Daoy (cell line): ENCODE data around the gene TCEA3. TPM values are rescaled to one million over a fixed set of nuclear protein-coding genes. Genes with fewer than 3 reads are reported as not detected.
A peak's percentile ranks its signal among the peaks of the same experiment; 100 is the strongest.

Experiments used
- DNase-seq: peaks from one replicate; pipeline ENCODE4 v3.0.0-alpha.2; 2015; ENCODE audit warnings: low read depth
- total RNA-seq: library from RNA; depleted of rRNA; stranded (reverse); fragments of >200 nt; shearing (Covaris generic); gene quantifications from 2 replicates; pipeline ENCODE4 v1.2.3, GENCODE V29; 2014

The TCEA3 gene
- total RNA-seq, 1 experiment from 2014 or later = 1.7 TPM

DNA sequence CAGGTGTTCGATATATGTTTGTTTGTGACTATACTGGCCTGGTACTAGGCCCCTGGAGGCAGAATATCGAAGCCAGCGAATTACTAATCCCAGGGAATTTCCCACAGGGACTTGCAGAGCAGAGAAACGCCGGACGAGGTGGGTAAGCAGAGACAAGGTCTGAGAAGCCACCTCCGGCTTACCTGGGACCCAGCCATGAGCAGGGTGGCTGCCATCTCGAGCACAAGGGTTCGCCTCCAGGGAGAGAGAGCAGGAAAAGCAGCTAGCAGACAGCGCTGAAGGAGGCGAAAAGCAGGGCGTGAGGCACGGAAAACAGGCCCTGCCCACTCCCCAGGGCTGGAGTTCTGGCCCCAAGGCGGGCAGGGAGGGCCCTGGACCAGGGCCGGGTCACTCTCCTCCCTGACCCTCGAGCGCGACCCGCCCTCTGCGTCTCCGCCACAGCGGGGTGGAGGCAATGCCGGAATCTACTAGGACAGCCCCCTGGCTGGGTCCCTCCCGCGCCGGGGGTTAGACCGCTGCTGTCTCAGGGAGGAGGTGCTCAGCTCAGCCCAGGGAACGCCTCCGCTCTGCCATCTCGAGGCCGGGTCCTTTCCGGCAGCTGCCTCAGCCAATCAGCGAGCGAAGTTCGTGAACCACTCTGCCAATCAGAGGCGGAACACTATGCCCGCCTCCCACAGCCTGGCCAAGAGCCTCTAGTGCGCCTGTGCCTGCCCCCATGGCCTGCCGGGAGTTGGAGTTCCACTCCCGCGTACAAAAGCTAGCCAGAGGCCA, 56.6 kb downstream of the TCEA3 start:
- DNase-seq = peak; percentile 100

DNA sequence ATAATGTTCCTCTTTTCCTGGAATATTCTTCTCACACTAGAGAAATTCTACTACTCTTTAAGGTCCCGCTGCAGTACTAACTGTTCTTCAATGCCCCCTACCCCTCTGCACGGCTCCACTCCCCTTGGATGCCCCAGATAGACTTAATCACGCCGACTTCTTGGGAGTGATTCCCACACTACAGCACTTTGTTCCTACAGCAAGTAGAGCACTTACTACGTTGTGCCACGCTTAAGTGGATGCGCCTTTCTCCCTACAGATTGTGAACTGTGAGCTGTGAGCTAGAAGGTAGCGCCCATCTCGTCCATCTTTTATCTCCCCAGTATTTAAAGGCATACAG, 57.1 kb downstream of the TCEA3 start:
- DNase-seq = no peak

DNA sequence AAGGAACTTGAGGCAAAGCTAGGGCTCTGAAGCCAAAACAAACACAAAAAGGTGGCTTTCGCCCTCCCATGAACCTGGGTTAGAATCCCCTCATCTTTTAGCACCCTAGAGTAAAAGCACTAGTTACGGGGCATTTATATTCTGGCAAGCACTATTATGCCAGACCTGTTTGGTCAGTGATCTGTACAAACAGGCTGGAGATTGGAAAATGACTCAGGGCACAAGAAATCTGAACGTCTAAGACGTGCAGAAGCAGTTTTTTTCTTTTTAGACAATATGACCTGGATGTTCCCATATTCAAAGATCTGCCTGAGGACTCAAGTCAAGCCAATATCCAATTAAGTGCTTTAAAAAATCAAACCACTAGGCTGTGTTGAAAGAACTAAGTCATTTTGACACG, 58.0 kb downstream of the TCEA3 start:
- DNase-seq = no peak

DNA sequence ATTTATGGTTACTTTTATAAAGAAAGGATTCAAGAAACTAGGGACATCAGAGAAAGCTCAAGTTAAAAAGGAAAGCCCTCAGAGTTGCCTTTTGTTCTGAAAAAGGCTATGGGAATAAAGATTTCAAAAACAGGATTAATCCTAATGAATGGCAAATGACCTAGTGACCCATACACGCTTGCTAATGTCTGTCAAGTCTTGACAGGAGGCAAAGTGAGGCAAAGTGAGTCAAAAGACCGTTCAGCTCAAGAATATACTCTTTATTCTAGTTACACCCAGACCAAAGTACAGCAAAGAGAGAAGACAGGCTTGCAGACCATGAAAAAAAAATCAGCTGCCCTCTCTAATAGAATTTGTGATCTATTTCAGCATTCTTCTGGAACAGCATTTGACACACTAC, 58.4 kb downstream of the TCEA3 start:
- DNase-seq = no peak

DNA sequence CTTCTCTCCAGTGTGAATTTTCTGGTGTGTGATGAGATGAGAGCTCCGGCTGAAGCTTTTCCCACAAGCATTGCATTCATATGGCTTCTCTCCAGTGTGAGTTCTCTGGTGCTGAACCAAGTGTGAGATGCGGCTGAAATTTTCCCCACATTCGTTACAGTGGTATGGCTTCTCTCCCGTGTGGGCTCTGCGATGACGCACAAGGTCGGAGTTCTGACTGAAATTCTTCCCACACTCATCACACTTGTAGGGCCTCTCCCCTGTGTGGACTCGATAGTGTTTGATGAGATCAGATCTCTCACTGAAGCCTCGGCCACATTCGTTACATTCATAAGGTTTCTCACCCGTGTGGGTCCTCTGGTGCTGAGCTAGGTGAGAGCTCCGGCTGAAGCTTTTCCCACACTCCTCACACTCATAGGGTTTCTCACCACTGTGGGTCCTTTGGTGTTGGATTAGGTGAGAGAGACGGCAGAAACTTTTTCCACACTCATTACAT, 62.3 kb downstream of the TCEA3 start:
- no peak for DNase-seq

DNA sequence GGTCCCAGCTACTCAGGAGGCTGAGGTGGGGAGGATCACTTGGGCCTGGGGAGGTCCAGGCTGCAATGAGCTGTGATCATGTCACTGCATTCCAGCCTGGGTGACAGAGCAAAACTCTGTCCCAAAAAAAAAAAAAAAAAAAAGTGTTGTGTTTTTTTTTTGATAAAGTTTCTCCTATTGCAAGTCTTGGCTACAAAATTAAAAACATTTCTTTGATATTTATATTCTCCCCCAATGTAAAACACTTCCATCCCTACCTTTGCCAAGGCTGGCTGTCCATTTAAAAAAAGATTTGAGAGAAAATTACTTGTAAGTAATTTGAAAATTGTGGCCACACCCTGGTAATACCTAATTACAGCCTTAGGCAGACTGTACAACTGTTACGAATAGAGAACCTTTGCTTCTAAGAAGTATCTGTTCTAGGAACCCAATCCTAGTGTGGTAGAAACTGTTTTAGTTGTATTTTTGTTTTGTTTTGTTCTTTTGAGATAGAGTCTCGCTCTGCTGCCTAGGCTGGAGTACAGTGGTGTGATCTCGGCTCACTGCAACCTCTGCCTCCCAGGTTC, 66.2 kb downstream of the TCEA3 start:
- DNase-seq = no peak

DNA sequence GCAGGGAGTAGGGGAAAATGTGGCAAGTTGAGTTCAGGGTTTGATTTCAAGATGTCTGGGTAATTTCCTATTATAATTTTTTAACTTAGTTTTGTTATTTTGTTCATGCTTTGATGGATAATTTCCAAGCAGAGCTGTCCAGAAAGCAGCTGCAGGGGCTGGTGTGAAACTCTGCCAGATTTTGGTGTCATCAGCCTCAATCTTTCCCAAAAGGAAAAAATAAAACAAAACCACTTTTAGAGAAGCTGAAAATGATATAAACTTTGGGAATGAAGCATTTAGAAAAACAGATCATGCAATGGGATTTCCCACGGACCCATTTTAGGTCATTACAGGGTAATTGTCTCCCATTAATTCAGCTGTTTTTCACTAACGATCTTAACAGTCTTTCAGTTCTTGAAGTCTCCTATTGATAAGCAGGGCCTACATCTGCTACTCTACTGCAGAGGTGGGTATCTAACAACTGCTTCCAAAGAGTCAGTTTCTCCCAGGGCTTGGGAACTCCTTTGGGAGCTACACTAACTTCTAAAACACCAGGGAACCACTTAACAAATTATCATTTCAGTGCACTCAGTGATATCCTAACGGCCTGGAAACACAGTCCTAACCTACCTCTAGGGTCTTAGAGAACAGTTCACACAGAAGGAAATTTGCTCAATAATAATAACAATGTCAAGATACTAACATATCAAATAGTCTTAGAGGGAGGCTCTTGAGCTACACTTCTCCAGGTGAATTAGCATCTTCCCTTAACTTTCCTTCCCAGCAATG, 67.2 kb downstream of the TCEA3 start:
- no peak for DNase-seq

DNA sequence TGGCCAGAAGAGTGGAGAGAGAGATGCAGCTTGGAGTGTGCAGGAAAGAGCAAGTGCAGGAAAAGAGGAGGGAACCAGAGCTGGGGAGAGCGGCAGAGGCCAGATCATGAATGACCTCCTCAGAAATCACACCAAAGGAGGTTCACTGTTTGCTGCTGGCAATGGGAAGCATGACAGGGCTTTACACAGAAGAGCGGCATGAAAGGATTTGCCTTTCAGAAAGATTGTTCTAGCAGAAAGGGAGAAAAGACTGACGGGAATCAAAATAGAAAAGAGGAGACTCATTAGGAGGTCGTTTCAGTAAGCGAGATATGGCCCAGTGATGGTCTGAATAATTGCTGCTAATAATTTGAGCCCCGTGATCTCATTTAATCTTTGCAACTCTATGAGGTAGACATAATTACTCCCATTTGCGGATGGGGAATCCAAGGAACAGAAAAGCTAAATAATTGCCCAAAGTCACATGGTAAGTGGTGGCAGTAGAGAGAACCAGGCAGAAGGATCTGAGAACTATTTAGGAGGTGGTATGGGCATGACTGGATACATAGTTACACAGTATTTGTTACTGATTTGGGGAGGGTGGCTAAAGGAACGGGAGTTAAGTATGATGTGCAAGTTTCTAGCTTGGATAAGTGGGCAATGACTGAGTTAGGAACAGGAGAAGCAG, 67.9 kb downstream of the TCEA3 start:
- DNase-seq = no peak

DNA sequence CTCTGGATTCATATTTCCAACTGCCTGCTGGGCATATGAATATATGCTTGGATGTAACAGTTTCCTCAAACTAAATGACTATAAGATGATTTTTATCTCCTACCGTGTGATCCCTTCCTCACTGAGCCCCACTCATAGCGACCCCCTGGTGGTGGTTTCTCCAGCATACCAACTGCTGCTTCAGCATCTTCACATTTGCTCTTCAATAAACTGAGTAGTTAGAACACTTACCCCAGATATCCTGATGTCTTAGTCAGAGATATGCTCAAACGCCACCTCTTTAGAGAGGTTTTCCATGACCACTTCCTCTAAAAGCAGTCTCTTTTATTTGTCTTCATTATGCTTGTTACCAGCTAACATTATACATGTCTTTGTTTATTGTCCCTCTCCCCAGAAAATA, 70.3 kb downstream of the TCEA3 start:
- no peak for DNase-seq

DNA sequence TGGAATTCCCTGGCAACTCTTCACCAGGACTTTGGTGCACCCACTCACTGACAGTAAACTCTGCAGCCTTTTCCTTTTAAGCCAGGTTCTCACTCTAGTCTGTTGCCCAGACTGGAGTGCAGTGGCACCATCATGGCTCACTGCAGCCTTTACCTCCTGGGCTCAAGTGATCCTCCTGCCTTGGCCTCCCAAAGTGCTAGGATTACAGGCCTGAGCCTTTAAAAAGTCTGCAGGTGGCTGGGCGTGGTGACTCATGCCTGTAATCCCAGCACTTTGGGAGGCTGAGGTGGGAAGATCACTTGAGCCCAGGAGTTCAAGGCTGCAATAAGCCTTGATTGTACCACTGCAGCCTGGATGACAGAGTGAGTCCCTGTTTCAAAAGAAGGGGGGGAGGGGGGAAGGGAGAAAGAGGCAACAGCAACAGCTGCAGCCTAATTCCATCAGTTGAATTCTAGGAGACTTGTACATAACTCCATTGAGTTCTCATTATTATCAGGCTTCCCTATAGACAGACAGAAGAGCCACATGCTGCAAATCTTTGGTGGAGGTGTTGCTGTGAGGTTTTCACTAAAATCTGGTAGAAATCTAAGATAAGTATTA, 72.4 kb downstream of the TCEA3 start:
- DNase-seq = no peak

DNA sequence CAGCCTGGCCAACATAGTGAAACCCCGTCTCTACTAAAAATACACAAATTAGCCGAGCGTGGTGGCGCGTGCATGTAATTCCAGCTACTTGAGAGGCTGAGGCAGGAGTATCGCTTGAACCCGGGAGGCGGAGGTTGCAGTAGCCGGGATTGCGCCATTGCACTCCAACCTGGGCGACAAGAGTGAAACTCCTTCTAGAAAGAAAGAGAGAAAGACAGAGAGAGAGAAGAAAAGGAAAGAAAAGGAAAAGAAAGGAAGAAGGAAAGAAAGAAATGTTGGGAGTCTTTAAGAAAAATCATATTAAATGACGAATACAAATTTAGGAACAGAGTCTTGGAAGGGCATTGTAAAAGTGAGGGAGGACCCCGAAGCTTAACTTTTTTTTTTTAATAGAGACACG, 78.6 kb downstream of the TCEA3 start:
- no peak for DNase-seq

DNA sequence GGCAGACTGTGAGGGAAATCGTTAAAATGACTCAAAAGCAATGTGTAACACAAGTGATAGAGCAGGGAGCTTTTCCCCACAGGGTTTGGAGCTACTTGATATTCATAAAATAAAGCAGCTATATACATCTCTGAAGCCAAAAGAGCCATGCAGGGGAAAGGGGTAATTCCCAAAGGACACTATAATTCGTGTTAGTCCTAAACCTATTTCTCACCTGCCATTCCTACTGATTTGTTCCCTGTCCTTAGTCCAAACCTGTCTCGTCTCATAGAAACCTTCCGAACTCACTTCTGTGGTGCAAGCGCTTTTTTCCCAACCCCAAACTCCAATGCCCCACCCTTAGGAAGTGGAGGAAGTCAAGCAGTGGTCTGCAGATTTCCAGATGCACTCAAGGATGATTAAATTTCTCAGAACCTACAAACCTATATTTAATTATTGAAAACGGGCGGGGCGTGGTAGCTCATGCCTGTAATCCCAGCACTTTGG, 79.5 kb downstream of the TCEA3 start:
- DNase-seq = peak; percentile 37

DNA sequence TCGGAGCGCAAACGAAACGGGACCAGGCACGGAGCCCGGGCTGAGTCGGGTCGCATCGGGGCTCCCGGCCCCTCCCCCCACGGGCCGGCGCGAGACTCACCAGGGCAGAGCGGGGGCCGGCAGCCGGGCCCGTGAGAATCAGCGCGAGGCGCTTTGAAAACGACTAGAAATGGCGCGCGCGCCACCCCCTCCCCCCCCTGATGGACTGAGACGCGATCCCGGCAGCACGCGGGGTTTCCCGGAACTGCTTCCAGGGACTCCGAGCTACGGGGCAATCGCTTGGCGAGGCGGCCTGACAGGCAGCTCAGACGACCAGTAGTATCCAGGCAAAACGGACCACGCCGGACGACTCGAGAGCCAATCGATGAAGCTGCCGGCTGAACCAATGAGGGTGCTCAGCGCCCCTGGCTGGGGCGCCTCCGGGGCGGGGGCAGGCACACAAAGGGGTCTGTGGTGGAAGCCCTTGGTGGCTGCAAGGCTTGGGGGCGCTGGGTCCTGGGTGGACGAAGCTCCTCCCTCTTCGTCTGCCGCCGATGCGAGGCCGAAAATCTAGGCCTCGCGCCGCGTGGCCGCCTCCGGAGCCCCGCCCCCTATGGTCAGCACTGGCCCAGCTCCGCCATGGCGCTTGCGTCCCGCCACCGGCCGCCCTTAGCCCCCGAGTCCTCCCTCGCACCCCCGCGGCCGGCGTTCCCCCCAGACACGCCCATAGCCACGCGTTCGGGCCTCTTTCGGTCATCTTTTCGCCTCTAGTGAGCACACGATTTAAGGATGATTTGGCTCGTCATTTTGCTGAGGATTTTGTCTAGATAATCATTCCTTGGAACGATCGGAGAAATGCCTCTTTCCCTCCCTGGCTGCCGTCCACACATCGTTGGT, 80.2 kb downstream of the TCEA3 start, which contains the start of gene HNRNPR:
HNRNPR (minus strand) TSS at position 174 of the 876 bp plus-strand sequence. CDS start 3,276 bp downstream, outside the sequence.
- DNase-seq = peak; percentile 100

DNA sequence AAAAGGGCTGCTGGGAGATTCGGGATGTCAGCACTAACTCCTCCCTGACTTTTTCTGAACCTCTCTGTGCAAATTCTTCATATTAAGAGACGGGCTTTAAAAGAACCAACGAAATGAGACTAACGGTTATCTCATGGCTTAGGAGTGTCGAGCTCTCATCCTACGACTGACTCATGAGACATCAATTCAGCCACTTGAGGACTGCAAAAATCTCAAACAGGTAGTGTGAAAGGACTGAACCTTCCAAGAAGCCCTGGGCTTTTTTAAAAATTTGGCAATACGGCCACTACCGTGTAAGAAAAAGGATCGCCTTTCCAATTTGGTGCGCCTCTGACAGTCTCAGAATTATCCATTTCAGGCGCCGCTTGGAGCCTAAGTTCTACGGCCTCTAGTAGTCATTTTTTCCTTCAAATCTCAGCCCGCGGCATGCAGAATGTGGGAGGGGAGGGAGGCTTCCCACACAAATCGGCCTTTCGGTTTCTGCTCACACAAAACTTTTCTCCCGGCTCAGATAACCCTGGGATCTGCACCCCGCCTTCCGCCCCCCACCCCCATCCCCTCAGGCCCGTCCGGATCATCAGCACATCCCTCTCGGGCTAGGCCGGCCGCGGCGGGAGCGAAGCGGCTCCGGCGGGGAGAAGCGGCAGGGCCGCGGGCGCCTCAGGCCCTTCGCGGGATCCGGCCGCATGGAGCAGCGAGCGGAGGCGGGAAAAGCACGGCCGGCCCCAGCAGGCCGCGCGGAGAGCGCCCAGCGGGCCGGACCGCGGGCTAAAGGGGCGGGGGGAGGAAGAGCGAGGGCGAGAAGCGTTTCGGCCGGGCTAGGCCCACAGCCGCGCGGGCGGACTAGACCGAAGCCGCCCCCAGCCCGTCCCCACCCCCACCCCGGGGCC, 81.1 kb downstream of the TCEA3 start:
- DNase-seq = peak; percentile 81

DNA sequence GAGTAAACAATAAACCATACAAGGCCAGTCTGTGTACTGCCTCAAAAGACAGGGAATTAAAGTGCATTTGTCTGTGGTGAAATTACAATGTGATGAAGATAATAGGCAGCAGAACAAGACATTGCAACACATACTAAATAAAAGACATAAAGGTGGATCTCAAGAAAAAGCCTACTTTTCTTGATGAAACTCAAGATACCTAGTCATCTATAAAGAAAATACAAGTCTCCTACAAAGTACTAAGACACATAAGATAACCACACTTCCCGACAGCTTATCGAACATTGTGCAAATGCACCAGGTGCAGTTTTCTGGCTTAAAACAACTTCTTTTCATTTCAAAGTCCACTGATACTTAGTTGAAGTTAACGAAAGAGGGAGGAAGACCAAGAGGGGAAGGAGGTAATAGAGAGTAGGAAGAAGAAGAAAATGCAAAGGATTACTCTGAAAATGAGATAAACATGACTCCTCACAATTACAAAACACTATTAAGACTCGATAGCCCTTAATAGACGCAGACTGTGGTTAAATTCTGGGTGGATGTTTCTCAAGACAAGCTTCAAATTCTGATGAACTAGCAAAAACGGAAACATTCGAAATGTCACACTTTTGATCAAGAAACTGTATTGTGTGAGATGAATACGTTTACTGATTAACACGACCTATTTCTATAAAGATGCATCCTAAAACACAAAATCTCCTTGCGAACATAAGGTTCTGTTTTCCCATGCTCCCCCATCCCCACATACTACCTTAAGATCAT, 82.4 kb downstream of the TCEA3 start:
- no peak for DNase-seq

DNA sequence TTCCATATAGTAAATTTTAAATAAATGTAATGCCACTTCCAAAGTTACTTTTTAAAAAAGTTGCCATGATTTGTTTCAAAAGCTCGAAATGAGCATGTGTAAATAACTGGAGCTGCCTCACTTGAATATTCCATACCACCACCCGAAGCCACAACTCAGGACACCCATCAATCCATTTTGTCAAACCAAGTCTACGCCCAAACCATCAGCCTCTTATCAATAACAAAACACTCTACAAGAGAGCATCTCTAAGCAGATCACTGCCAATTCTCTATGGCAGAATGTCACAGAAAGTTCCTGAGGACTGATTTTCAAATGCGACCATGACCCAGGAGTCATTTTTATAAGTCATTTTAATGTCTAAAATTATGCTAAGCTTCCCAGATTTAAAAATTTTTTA, 84.9 kb downstream of the TCEA3 start:
- DNase-seq = no peak

DNA sequence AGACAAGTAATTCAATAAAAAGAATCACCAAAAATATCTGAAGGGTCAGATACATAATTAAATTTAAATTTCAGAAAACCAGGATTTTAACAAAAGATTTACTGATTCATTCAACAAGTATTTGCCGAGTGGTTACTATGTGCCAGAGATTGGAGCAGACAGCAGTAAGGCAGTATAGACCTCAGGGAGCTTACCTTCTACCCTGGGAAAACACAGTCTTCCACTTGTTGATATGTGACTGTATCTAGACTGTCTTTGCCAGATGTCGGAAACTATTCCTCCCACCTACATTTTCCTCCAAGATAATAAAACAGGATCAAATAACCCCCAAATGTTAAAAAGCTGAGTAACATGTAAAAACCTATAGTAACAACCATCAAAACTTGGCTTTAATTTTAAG, 86.7 kb downstream of the TCEA3 start:
- no peak for DNase-seq

DNA sequence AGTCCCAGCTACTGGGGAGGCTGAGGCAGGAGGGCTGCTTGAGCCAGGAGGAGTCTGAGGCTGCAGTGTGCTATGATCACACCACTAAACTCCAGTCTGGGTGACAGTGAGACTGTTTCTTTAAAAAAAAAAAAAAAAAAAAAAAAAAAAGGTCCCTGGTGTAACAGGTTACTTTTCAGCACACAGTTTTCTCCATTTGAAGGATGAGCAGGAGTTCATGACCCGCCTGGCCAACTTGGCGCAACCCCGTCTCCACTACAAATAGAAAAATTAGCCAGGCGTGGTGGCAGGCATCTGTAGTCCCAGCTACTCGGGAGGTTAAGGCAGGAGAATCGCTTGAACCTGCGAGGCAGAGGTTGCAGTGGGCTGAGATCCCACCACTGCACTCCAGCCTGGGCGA, 92.8 kb downstream of the TCEA3 start:
- no peak for DNase-seq
